Tibial nerve (tissue), 4 donors: ENCODE results near the gene NXNL2. TPM values are rescaled to one million over a fixed set of nuclear protein-coding genes. Genes with fewer than 3 reads are reported as not detected.

ENCODE experiments used
- DNase-seq, 2 donors: peaks; one replicate each; pipeline ENCODE4 v3.0.0-alpha.2; 2019; ENCODE audit warnings: low spot score in 2 of 2
- H3K27ac ChIP-seq, 4 donors: fragments of 200-600 bp; sonication (generic) in 3 of 4; one replicate each; pipeline ENCODE4 v1.5.1; 2017 to 2019; ENCODE audit warnings: mild to moderate bottlenecking in 1 of 4
- H3K27me3 ChIP-seq, 2 donors: fragments of 200-600 bp; sonication (generic) in 1 of 2; one replicate each; pipeline versions ENCODE4 v1.5.1 to v1.6.0; 2017 to 2019
- H3K36me3 ChIP-seq, 3 donors: fragments of 200-600 bp; sonication (generic); one replicate each; pipeline ENCODE4 v1.5.1; 2018 to 2019
- H3K4me1 ChIP-seq, 4 donors: fragments of 200-600 bp; sonication (generic) in 3 of 4; one replicate each; pipeline ENCODE4 v1.5.1; 2017 to 2019
- H3K4me3 ChIP-seq, 4 donors: fragments of 200-600 bp; sonication (generic) in 3 of 4; one replicate each; pipeline ENCODE4 v1.5.1; 2017 to 2019; ENCODE audit warnings: mild to moderate bottlenecking in 1 of 4, moderate library complexity in 1 of 4
- H3K9me3 ChIP-seq, 4 donors: fragments of 200-600 bp; sonication (generic) in 3 of 4; one replicate each; pipeline ENCODE4 v1.5.1; 2017 to 2019
- CTCF ChIP-seq, 5 experiments: fragments of 200-600 bp in 3 of 5; fragments of 450-650 bp in 2 of 5; sonication (generic) in 3 of 5; IDR thresholded peaks; one replicate each; pipeline ENCODE4 v1.5.1; 2016 to 2019; ENCODE audit warnings: antibody characterized with exemption in 5 of 5, mild to moderate bottlenecking in 3 of 5, moderate library complexity in 2 of 5
- EP300 ChIP-seq, 2 donors: sonication (generic); formaldehyde crosslinking; IDR thresholded peaks; one replicate each; pipeline ENCODE4 v1.6.1; 2017; ENCODE audit warnings: antibody characterized with exemption in 2 of 2, mild to moderate bottlenecking in 1 of 2
- POLR2A ChIP-seq, 2 donors: fragments of 450-650 bp; IDR thresholded peaks; one replicate each; pipeline ENCODE4 v1.6.1; 2017; ENCODE audit warnings: antibody characterized with exemption in 2 of 2, mild to moderate bottlenecking in 2 of 2, moderate library complexity in 2 of 2
- WGBS, 2 donors: methylation state at CpG; one replicate each; pipeline ENCODE4 v1.1.5; 2018; 5-methylcytosine and 5-hydroxymethylcytosine counted together
- total RNA-seq, 4 donors: library from RNA; depleted of rRNA; stranded (reverse); fragments of >200 nt; gene quantifications; one replicate each; pipeline ENCODE4 v1.1.0, GENCODE V29; 2016

The NXNL2 gene
- total RNA-seq, 4 donors from 2014 or later = 1.5 to 4.6 (median 1.8) TPM; not detected in 1

GRCh38 chr9:88583901-88584596 lies 49.1 kb downstream of the NXNL2 start:
- H3K4me1 ChIP-seq = no peaks in the 10 kb centered on the region
- no peak overlapping the region for H3K4me3 ChIP-seq
- DNase-seq = no peak
- H3K36me3 ChIP-seq = no peaks in the 10 kb centered on the region
- no peaks in the 10 kb centered on the region for H3K27me3 ChIP-seq
- peaks cover 0 to 5% (median 0%) of the 10 kb centered on the region in 4 donors for H3K9me3 ChIP-seq
- 49 to 52% methylated on average over 8 of the region's 8 CpGs for WGBS, 2 donors
- no peak for TF ChIP-seq CTCF (IDR thresholded peaks at IDR 0.05)
- no peak for TF ChIP-seq EP300 (IDR thresholded peaks at IDR 0.05)
- H3K27ac ChIP-seq = no peak overlapping the region

- Histone ChIP-seq H3K4me3 (no peak overlapping the region), H3K36me3 (no peaks in the 10 kb centered on the region), H3K27ac (no peak overlapping the region), H3K27me3 (no peaks in the 10 kb centered on the region), H3K4me1 (no peaks in the 10 kb centered on the region), H3K9me3 (peaks cover 0 to 5% (median 0%) of the 10 kb centered on the region in 4 donors)
- WGBS, 2 donors = 79 to 83% methylated on average over 1 of the region's 1 CpG
- DNase-seq = no peak
- no peak for TF ChIP-seq CTCF (IDR thresholded peaks at IDR 0.05)
Measured at GRCh38 chr9:88585426-88585825, 50.4 kb downstream of the NXNL2 start.

GRCh38 chr9:88586452-88586851 lies 51.5 kb downstream of the NXNL2 start:
- no peaks in the 10 kb centered on the region for H3K36me3 ChIP-seq
- DNase-seq = no peak
- WGBS, 2 donors = 69% methylated on average over 3 of the region's 3 CpGs
- no peak for TF ChIP-seq CTCF (IDR thresholded peaks at IDR 0.05)
- TF ChIP-seq EP300 (IDR thresholded peaks at IDR 0.05) = no peak
- no peak for TF ChIP-seq POLR2A (IDR thresholded peaks at IDR 0.05)
- H3K4me1 ChIP-seq = no peaks in the 10 kb centered on the region
- H3K4me3 ChIP-seq = no peak overlapping the region
- H3K27ac ChIP-seq = no peak overlapping the region
- H3K27me3 ChIP-seq = no peaks in the 10 kb centered on the region
- peaks cover 0 to 5% (median 0%) of the 10 kb centered on the region in 4 donors for H3K9me3 ChIP-seq

- TF ChIP-seq EP300 (IDR thresholded peaks at IDR 0.05) (no peak), POLR2A (IDR thresholded peaks at IDR 0.05) (no peak), CTCF (IDR thresholded peaks at IDR 0.05) (no peak)
- H3K4me3 ChIP-seq = no peak overlapping the region
- no peaks in the 10 kb centered on the region for H3K27me3 ChIP-seq
- H3K36me3 ChIP-seq = no peaks in the 10 kb centered on the region
- H3K9me3 ChIP-seq = peaks cover 0 to 5% (median 0%) of the 10 kb centered on the region in 4 donors
- DNase-seq = no peak
- no peaks in the 10 kb centered on the region for H3K4me1 ChIP-seq
- no peak overlapping the region for H3K27ac ChIP-seq
- WGBS, 2 donors = 51 to 55% methylated on average over 3 of the region's 3 CpGs
Measured at GRCh38 chr9:88587182-88587581, 52.2 kb downstream of the NXNL2 start.

- Histone ChIP-seq H3K4me3 (no peak overlapping the region), H3K9me3 (peaks cover 0 to 5% (median 0%) of the 10 kb centered on the region in 4 donors), H3K27ac (no peak overlapping the region), H3K4me1 (no peaks in the 10 kb centered on the region), H3K36me3 (no peaks in the 10 kb centered on the region), H3K27me3 (no peaks in the 10 kb centered on the region)
- TF ChIP-seq POLR2A (IDR thresholded peaks at IDR 0.05) (no peak), CTCF (IDR thresholded peaks at IDR 0.05) (no peak), EP300 (IDR thresholded peaks at IDR 0.05) (no peak)
- 83 to 88% methylated on average over 9 of the region's 9 CpGs for WGBS, 2 donors
- DNase-seq = no peak
Measured at GRCh38 chr9:88587885-88588649, 53.1 kb downstream of the NXNL2 start.
